ENCODE measurements around the gene NFYC.

DNA sequence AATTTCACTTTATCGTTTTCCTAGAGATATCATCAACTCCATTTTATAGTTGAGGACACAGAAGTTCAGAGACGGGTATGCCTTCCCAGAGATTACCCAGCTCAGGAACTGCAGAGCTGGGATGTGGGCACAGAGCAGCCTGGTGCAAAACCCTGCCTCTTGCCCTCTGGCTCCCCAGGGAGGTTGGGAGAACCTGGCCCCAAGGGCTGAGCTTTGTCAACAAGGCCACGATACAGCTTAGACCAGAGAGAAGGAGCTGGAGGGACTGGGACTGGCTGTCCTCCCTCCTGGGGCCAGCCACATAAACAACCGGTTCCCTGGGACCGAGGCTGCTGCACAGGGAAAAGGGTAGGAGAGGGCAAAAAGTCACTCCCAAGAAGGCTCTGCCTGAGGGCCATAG, 29.8 kb upstream of the NFYC start:
- TF ChIP-seq, protein P1, sequence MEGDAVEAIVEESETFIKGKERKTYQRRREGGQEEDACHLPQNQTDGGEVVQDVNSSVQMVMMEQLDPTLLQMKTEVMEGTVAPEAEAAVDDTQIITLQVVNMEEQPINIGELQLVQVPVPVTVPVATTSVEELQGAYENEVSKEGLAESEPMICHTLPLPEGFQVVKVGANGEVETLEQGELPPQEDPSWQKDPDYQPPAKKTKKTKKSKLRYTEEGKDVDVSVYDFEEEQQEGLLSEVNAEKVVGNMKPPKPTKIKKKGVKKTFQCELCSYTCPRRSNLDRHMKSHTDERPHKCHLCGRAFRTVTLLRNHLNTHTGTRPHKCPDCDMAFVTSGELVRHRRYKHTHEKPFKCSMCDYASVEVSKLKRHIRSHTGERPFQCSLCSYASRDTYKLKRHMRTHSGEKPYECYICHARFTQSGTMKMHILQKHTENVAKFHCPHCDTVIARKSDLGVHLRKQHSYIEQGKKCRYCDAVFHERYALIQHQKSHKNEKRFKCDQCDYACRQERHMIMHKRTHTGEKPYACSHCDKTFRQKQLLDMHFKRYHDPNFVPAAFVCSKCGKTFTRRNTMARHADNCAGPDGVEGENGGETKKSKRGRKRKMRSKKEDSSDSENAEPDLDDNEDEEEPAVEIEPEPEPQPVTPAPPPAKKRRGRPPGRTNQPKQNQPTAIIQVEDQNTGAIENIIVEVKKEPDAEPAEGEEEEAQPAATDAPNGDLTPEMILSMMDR (conservative IDR thresholded peaks at IDR 0.05; ENCODE audit: low read length): no peak
- no peak for TF ChIP-seq EZH2phosphoT487 (IDR thresholded peaks at IDR 0.05; ENCODE audit: borderline replicate concordance)
